PFSK-1 (cell line): ENCODE measurements around the gene VWA3A.

Experiments
- POLR2AphosphoS5 ChIP-seq: IDR thresholded peaks from 2 replicates; pipeline ENCODE4 v1.6.1; 2012; ENCODE audit warnings: low read depth, mild to moderate bottlenecking, control low read depth, low read length, moderate library complexity
- SIN3A ChIP-seq: IDR thresholded peaks from 2 replicates; pipeline ENCODE4 v1.6.1; 2012; ENCODE audit warnings: mild to moderate bottlenecking, low read length, moderate library complexity, borderline replicate concordance; ENCODE audit not compliant: insufficient read depth

GRCh38 chr16:22073350-22073749, 19.0 kb upstream of the VWA3A start:
- TF ChIP-seq POLR2AphosphoS5 = no peak
- no peak for TF ChIP-seq SIN3A
